COLO668 (cell line): ENCODE results near the gene RABEPK.
A peak's percentile ranks its signal among the peaks of the same experiment; 100 is the strongest.
"Not testable (repeated sequence)": the region's sequence is repeated elsewhere in the genome, so short reads cannot be mapped to it uniquely, and the experiment has no call there.

Experiments used
- DNase-seq: peaks from one replicate; lab custom pipeline; 2025; ENCODE audit not compliant: unreplicated experiment; lab: John Stamatoyannopoulos, UW

The RABEPK gene

GRCh38 chr9:125200216-125201047 lies at the start of gene RABEPK:
RABEPK (plus strand) TSS chr9:125200542; CDS start chr9:125203014, 2,472 bp downstream.
- peak; percentile 92 for DNase-seq

DNA sequence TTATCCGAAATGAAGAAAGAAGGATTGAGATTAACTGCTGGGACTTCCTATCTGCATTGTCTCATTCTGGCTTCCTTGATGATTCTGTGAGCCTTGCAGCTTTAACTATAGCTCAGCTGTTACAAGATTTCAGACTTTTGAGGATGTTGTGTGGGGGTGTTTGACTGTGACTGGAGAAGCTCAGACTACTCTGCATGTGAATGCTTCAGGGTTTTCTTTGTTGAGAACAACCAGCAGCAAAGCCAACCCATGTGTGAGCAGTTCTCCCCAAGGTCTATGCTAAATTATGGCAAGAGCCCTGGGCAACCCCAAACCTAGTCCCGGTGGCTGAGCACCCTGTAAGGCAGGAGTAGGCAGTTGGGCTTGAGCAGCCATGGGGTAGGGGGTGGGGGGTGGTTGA lies 48.6 kb upstream of the RABEPK start:
- no peak for DNase-seq

DNA sequence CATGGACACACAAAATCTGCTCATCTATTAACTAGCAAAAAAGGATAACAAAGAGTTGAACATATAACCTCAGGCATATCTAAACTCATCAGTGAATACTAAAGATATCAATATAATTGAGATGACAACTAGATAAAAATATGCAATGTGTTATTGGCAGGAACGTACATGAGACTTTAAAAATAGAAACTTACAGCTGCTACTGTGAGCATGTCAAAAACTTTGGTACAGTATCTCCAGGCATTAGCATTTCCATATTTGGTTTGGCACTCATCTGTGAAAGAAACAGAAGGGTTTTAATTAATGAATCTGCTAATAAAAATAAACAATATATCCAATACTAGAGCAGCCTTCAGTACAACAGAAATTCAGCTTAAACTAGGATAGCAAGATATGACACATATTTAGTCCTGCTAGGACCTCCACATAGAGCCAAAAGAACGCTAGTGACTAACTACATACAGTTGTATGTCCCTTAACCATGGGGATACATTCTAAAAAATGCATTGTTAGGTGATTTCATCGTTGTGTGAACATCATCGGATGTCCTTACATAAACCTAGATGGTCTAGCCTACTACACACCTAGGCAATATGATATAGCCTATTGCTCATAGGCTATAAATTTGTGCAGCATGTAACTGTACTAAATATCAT lies 46.5 kb upstream of the RABEPK start:
- no peak for DNase-seq

- DNase-seq, result no peak
Observed at GRCh38 chr9:125156551-125156950, 43.8 kb upstream of the RABEPK start.

DNA sequence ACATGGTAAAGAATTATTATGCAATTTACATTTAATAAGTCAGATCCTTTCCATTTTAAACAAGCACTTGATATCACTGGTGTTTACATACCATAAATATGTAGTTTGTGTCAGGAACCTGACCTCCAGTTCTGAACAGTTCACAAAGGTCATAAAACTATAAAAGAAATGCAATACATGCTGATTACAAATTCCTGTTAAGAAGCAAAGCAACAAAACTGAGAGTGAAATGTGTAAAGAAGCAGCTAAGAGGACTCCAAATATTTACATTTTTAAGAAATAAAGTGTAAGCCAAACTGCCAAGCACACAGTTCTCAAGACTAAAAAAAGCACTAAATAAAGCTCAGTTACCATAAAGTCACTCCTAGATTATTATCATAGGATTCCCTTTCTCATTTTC lies 39.6 kb upstream of the RABEPK start:
- DNase-seq, result no peak

- no peak for DNase-seq
Observed at GRCh38 chr9:125161284-125161918, 38.9 kb upstream of the RABEPK start.

DNA sequence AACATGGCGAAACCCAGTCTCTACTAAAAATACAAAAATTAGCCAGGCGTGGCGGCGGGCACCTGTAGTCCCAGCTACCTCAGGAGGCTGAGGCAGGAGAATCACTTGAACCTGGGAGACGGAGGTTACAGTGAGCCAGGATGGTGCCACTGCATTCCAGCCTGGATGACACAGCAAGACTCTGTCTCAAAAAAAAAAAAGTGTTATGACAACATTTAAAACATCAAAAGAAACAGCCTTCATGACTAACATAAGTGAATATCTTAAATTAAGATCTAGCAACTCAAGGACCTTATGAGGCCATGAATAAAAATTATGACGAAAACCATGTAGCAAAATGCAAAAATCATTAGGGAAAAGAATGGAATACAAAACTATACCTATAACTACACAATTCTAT lies 37.5 kb upstream of the RABEPK start:
- not testable (repeated sequence) for DNase-seq

DNA sequence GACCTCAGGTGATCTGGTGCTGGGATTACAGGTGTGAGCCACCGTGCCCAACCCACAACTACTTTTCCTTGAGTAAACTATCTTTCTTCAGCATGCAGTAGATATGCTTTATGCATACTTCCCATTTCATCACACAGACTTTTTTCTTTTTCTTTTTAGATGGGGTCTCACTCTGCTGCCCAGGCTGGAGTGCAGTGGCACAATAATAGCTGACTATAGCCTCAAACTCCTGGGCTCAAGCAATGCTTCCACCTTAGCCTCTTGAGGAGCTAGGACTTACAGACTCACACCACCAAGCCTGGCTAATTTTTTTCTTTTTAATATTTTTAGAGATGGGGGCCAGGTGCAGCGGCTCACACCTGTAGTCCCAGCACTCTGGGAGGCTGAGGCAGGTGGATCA lies 33.6 kb upstream of the RABEPK start:
- DNase-seq, result no peak

GRCh38 chr9:125169895-125170294 lies 30.4 kb upstream of the RABEPK start:
- DNase-seq, result no peak

DNA sequence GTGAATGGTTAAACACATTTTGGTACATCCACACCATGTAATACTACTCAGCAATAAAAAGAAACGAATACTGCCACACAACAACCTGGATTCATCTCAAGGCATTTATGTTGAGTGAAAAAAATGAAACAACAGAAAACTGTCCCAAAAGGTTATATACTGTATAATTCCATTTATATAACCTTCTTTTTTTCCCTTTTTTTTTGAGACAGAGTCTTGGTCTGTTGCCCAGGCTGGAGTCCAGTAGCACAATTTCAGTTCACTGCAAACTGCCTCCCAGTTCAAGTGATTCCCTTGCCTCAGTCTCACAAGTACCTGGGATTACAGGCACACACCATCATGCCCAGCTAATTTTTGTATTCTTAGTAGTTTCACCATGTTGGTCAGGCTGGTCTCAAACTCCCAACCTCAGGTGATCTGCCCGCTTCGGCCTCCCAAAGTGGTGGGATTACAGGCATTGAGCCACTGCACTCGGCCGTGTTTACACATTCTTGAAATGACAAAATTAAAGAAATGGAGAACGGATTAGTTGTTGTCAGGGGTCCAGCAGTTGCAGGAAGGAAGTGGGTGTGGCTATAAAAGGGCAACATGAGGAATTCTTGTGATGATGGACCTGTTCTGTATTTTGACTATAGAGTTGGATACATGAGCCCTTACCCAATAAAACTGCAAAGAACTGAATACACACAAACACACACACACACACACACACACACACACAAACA lies 28.1 kb upstream of the RABEPK start:
- DNase-seq, result no peak

DNA sequence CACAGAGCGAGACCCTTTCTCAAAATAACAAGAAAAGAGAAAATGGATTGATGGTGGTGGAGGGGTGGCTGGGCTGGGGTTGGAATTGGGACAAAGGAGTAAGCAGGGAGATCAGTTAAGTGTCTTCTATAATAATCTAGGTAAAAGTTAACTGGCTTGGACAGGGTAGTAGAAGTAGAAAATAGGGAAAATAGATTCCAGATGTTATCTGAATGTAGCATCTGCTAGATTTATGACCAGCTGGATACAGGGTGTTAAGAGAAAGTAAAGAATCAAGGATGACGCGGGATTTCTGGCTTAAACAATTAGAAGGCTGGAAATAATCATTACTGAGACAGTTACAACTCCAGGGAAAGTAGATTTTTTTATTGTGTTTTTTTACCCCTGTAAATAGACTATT lies 23.7 kb upstream of the RABEPK start:
- no peak for DNase-seq

DNA sequence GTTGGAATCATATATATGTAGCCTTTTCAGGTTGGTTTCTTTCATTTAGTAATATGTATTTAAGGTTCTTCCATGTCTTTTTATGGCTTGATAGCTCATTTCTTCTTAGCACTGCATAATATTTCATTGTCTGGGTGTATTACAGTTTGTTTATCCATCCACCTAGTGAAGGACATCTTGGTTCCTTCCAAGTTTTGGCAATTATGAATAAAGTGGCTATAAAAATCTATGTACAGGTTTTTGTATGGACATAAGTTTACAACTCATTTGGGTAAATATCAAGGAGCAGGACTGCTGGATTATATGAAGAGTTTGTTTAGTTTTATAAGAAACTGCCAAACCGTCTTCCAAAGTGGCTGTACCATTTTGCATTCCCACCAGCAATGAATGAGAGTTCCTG lies 22.5 kb upstream of the RABEPK start:
- DNase-seq, result no peak

DNA sequence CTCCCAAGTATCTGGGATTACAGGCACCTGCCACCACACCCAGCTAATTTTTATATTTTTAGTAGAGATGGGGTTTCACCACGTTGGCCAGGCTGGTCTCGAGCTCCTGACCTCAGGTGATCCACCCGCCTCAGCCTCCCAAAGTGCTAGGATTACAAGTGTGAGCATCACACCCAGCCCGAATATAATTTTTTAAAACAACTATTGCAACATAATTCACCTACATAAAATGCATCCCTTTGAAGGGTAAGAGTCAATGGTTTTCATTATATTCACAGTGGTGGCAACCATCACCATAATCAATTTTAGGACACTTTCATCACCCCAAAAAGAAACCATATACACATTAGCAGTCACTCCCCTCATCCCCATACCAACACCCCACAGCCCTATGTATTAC lies 20.6 kb upstream of the RABEPK start:
- DNase-seq, result not testable (repeated sequence)

DNA sequence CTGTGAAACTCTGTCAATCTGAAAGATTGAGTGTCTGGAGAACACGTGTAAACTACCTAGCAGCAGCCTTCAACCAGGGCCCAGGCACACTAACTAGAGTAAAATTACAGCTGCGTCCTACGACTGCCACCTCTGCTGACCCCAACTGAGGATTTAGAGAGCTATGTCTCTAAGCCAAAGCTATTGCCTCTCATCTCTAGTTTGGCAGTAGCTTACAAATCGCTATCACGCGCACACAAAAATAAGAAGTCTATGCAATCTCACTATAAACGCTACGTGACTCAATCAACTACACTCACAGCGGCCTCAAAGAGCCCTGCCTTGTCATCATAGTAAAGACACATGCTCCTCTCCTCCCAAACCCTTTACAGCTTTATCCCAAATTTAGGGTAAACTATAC lies 19.5 kb upstream of the RABEPK start:
- DNase-seq, result no peak

DNA sequence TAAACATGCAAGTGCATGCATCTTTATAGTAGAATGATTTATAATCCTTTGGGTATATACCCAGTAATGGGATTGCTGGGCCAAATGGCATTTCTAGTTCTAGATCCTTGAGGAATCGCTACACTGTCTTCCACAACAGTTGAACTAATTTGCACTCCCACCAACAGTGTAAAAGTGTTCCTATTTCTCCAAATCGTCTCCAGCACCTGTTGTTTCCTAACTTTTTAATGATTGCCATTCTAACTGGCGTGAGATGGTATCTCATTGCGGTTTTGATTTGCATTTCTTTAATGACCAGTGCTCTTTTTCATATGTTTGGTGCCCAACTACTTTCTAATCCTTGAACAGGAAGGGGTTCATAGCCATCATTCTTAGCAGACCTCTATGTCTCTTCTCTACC lies 18.6 kb upstream of the RABEPK start:
- DNase-seq, result not testable (repeated sequence)

GRCh38 chr9:125183054-125183453 lies 17.3 kb upstream of the RABEPK start:
- DNase-seq, result no peak

DNA sequence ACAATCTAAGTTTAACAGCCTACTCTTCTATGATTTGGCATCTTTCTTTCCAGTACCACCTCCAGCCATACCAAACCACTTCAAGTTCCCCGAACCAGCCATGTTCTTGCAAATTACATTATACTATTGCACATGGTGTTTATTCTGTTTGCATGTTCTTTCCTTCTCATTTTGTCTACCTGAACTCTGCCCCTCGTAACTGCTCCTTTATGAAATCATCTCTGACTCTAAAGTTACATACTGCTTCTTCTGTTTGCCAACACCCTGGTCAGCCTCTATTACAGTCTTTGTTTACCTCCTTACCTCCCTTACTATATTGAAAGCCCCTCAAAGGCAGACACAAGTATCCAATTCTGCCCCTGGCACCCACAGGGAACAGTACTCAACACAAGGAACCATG lies 16.8 kb upstream of the RABEPK start:
- no peak for DNase-seq

DNA sequence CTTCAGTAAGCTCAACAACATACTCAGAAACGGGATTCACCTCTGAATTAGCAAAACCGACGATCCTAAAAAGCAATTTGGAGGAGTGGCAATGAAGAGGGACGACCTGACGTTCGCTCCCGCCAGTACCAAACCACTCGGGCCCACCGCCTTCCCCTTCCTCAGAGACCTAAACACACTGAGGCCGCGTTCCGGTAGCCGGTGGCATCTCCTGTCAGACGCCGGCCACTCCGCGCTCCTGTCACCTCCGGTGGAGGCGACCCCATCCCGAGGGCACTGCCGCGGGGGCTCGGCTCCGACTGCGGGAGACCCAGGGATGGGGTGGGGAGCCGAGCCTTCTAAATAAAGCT lies 11.4 kb upstream of the RABEPK start:
- peak; percentile 38 for DNase-seq

DNA sequence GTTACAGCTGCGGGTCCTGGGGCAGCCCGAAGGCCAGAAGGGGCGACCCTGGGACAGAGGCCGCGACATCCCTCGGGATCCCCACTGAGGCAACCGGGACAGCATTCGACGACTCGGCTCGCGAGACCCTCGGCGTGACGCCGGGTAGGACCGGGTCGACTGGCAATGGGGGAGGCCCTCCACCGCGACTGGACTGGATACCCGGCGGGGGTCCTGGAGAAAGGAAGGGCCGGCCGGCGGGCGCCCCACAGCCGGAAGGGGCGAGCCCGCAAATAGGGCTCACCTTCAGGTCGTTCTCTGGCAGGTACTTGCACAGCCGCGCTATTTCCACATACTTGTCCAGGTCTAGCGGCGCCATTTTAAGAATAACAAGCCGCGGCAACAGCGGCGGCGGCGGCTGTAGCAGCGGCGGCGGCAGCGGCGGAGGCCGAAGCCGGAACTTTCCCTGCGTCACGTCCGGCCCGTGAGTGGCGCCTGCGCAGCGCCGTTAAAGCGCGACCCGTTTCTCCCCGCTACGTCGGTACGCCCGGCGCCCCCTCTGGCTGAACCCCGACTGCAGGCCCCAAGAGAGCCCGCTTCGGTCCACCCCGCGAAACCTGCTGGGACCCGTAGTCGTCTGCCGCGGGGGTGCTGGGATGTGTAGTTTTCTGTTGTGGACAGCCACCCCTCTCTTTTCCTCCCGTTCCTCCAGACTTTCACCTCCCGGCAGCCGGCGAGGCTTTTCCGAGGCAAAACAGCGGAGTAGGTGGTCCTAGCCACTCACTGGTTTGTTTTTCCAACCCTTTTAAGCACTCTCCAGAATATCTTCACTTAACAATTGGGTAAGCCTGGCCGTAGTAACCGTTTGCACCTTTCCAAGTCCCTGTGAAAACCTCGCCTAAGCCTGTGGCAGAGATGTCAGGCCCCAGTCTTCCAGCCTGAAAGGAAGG lies 10.7 kb upstream of the RABEPK start, which contains the start of gene PPP6C:
Gene PPP6C (minus strand): TSS at position 443 of the 929 bp plus-strand sequence. CDS start 85 bp downstream, at position 358.
- DNase-seq, result peak; percentile 97

DNA sequence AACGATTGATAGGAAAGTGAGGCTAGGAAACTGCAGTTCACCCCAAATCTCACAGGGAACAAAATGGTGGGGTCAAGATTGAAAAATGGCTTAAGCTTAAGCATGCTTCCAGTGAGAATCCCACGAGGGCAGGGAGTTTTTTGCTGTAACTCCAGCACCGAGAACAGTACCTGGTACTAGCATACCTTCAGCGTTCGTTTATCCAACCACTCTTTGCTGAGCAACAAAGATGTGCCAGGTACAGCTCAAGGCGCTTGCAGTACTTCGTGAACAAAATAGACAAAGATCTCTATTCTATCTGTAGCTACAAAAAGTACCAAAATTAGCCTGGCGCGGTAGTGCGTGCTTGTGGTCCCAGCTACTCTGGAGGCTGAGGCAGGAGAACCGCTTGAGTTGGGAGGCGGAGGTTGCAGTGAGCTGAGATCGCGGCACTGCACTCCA lies 10.0 kb upstream of the RABEPK start:
- no peak for DNase-seq
